ENCODE data around the gene TMEM132D. TPM values are rescaled to one million over a fixed set of nuclear protein-coding genes. Genes with fewer than 3 reads are reported as not detected.

The TMEM132D gene
- total RNA-seq, 1 donor from 2014 or later = 1.0 TPM

DNA sequence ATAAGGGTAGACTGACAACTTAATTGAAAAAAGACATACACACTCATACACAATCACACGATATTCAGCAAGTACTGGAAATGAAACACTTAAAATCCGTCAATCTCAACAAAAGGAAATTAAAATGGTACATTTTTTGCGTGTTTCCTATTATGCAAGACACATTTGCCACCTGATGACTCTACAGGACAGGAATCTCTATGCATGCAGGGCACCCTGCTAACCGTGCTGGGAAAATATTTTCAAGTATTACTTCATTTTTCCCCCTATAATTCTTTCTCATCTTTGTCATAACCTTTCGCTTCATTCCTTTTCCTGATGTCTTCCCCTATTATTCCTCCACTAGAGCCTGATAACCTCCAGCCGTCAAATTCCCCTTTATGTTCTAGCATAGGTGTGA, 150.2 kb downstream of the TMEM132D start:
- Histone ChIP-seq H3K27ac (no peak overlapping the region), H3K4me1 (no peaks in the 10 kb centered on the region), H3K9me3 (no peaks in the 10 kb centered on the region), H3K36me3 (no peaks in the 10 kb centered on the region), H3K27me3 (no peaks in the 10 kb centered on the region), H3K4me3 (no peak overlapping the region)
- TF ChIP-seq, protein P1, sequence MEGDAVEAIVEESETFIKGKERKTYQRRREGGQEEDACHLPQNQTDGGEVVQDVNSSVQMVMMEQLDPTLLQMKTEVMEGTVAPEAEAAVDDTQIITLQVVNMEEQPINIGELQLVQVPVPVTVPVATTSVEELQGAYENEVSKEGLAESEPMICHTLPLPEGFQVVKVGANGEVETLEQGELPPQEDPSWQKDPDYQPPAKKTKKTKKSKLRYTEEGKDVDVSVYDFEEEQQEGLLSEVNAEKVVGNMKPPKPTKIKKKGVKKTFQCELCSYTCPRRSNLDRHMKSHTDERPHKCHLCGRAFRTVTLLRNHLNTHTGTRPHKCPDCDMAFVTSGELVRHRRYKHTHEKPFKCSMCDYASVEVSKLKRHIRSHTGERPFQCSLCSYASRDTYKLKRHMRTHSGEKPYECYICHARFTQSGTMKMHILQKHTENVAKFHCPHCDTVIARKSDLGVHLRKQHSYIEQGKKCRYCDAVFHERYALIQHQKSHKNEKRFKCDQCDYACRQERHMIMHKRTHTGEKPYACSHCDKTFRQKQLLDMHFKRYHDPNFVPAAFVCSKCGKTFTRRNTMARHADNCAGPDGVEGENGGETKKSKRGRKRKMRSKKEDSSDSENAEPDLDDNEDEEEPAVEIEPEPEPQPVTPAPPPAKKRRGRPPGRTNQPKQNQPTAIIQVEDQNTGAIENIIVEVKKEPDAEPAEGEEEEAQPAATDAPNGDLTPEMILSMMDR (IDR thresholded peaks at IDR 0.05) = no peak
- no peak for ATAC-seq
- DNase-seq = no peak
- intact Hi-C loops (cut with DNase I) = no loop called here

DNA sequence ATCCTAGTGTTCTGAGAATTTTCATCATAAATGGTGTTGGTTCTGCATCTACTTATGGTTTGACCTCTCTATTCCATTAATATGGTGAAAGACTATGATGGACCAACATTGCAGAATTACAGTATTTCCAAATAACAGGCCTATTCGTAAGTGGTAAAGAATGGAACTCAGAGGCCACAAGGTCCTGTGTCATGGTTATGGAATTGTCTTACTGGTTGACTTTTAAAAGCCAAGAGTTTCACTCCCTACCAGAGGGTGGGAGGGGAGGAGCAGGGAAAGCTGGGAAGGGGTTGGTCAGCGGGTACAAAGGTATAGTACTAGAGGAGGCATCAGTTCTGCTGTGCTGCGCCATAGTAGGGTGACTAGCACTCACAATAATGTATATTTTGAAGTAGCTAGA, 153.4 kb downstream of the TMEM132D start:
- DNase-seq (no peak), ATAC-seq (no peak)
- Histone ChIP-seq H3K9me3 (no peaks in the 10 kb centered on the region), H3K36me3 (no peaks in the 10 kb centered on the region), H3K4me1 (no peaks in the 10 kb centered on the region), H3K27ac (no peak overlapping the region), H3K4me3 (no peak overlapping the region), H3K27me3 (no peaks in the 10 kb centered on the region)
- intact Hi-C loops (cut with DNase I) = no loop called here
- TF ChIP-seq, protein P1 (IDR thresholded peaks at IDR 0.05) = no peak

DNA sequence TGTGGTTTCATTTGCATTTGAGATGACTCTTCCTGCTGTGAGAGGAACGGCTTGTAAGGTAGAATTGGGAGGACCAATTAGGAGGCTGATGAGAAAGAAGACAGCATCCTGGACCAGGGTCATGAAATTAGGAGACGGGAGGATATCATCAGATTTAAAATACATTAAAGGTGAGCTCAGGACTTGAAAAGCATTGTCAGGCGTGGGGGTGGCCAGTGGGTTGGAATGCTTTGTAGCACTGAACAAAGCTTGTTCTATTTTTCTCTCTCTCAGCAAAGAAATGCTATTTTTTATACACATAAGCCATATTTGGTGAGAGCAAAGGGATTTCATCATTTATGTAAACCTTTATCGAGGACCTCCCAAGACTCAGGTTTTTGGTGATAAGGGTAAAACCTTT, 157.5 kb downstream of the TMEM132D start:
- H3K4me3 ChIP-seq = no peak overlapping the region
- H3K36me3 ChIP-seq = no peaks in the 10 kb centered on the region
- H3K9me3 ChIP-seq = no peaks in the 10 kb centered on the region
- DNase-seq (no peak), ATAC-seq (no peak)
- no peak overlapping the region for H3K27ac ChIP-seq
- TF ChIP-seq, protein P1 (IDR thresholded peaks at IDR 0.05) = no peak
- intact Hi-C loops (cut with DNase I) = no loop called here
- H3K4me1 ChIP-seq = no peaks in the 10 kb centered on the region
- H3K27me3 ChIP-seq = no peaks in the 10 kb centered on the region

DNA sequence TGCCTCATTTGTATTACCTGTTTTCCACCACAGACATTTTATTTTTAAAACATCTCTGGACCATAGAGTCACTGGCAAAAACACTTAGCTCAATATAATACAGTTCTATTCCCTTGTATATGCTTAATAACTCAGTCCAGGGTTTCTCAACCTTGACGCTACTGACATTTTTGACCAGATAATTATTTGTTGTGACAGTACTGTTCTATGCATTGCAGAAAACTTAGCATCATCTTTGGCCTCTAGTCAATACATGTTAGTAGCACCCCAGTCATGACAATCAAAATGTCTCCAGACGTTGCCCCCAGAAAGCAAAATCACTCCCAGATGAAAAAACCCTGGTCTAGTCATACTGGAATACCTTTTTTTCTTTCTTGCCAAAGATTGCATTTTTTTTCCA, 174.7 kb downstream of the TMEM132D start:
- DNase-seq = no peak
- no peaks in the 10 kb centered on the region for H3K27me3 ChIP-seq
- intact Hi-C loops (cut with DNase I) = no loop called here
- H3K4me3 ChIP-seq = no peak overlapping the region
- TF ChIP-seq, protein P1 (IDR thresholded peaks at IDR 0.05) = no peak
- no peaks in the 10 kb centered on the region for H3K36me3 ChIP-seq
- ATAC-seq = no peak
- no peaks in the 10 kb centered on the region for H3K9me3 ChIP-seq
- no peaks in the 10 kb centered on the region for H3K4me1 ChIP-seq
- H3K27ac ChIP-seq = no peak overlapping the region

DNA sequence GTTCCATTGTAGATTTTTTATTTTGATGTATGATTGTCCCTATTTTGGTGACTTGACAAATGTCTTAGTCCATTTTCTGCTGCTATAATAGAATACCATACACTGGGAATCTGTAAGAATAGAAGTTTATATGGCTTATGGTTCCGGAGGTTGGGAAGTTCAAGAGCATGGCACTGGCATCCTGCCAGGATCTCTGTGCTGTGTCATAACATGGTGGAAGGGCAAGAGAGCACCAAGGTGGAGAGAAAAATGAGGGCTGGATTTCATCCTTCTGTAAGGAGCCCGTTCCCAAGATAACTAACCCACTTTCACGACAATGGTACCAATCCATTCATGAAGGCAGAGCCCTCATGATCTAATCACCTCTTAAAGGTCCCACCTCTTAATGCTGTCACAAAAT, 176.7 kb downstream of the TMEM132D start:
- Histone ChIP-seq H3K27ac (no peak overlapping the region), H3K4me1 (no peaks in the 10 kb centered on the region), H3K4me3 (no peak overlapping the region), H3K9me3 (no peaks in the 10 kb centered on the region), H3K36me3 (no peaks in the 10 kb centered on the region), H3K27me3 (no peaks in the 10 kb centered on the region)
- TF ChIP-seq, protein P1 (IDR thresholded peaks at IDR 0.05) = no peak
- DNase-seq = no peak
- intact Hi-C loops (cut with DNase I) = no loop called here
- no peak for ATAC-seq

DNA sequence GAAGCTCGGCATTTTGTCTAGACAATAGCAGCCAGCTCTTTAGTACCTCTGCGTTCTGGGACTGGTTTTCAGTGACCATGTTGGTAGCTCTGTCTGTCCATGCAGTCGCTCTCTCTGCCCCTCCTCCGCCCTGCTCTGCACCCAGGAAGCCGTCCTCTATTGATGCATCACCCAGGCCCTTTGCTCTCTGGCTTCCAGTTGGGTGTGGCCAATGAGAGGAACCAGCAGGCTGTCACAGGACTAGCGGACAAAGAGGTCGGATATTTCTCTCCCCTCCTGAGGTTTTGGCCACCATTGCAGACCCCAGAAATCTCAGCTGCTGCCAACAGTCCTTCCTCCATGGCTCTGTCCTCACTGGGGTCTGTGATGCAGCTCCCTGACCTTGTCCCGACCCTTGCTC, 180.6 kb downstream of the TMEM132D start:
- ATAC-seq = no peak
- no peaks in the 10 kb centered on the region for H3K4me1 ChIP-seq
- no peaks in the 10 kb centered on the region for H3K36me3 ChIP-seq
- H3K9me3 ChIP-seq = no peaks in the 10 kb centered on the region
- no peaks in the 10 kb centered on the region for H3K27me3 ChIP-seq
- no peak overlapping the region for H3K4me3 ChIP-seq
- intact Hi-C loops (cut with DNase I) = no loop called here
- H3K27ac ChIP-seq = no peak overlapping the region
- TF ChIP-seq, protein P1 (IDR thresholded peaks at IDR 0.05) = no peak
- no peak for DNase-seq
